Left renal cortex interstitium (tissue), 4 donors: ENCODE data around the gene ALDH8A1. TPM values are rescaled to one million over a fixed set of nuclear protein-coding genes. Genes with fewer than 3 reads are reported as not detected.

Experiments used
- DNase-seq, 4 donors: peaks; one replicate each; pipeline ENCODE4 v3.0.0-alpha.2; 2013; ENCODE audit warnings: low read depth in 4 of 4, low spot score in 2 of 4, missing footprints in 1 of 4
- polyA plus RNA-seq, 4 donors: library from polyadenylated mRNA; unstranded; fragments of 120-200 nt; gene quantifications; one replicate each; pipeline ENCODE4 v1.2.1, GENCODE V29; 2013; ENCODE audit not compliant: insufficient read length in 4 of 4

Gene ALDH8A1
- polyA plus RNA-seq, 4 donors = 19.7 to 34.5 (median 30.5) TPM

- DNase-seq = no peak
Measured at GRCh38 chr6:134878136-134878535, 71.8 kb downstream of the ALDH8A1 start.

GRCh38 chr6:134875367-134875766 lies 74.5 kb downstream of the ALDH8A1 start:
- DNase-seq = no peak

GRCh38 chr6:134873500-134874388 lies 76.2 kb downstream of the ALDH8A1 start:
- no peak for DNase-seq

- DNase-seq = no peak
Measured at GRCh38 chr6:134870677-134871498, 79.0 kb downstream of the ALDH8A1 start.

GRCh38 chr6:134868812-134869211 lies 81.1 kb downstream of the ALDH8A1 start:
- no peak for DNase-seq

Other genes starting within 250 kb of the ALDH8A1 start
- 10 to 100 TPM; 65.6 to 74.9 (median 71.4) TPM for gene HBS1L, start 104.7 kb upstream of the ALDH8A1 start, polyA plus RNA-seq
- gene MYB, start 231.2 kb upstream of the ALDH8A1 start, polyA plus RNA-seq = 1 to 10 TPM; 4.3 to 4.9 (median 4.5) TPM